Prostate gland (tissue), 2 donors: Measurements from ENCODE around the gene SLC38A1. TPM values are rescaled to one million over a fixed set of nuclear protein-coding genes. Genes with fewer than 3 reads are reported as not detected.

Experiments used
- DNase-seq: peaks from one replicate; pipeline ENCODE4 v3.0.0-alpha.2; 2019; ENCODE audit warnings: low spot score
- H3K27ac ChIP-seq, 2 donors: fragments of 200-600 bp; sonication (generic); 2 replicates each; pipeline ENCODE4 v1.5.1; 2017 to 2019
- H3K27me3 ChIP-seq: fragments of 200-600 bp; sonication (generic); replicated peaks from 2 replicates; pipeline ENCODE4 v1.5.1; 2019; ENCODE audit not compliant: insufficient read depth
- H3K36me3 ChIP-seq, 2 donors: fragments of 200-600 bp; sonication (generic); 1 replicate in 1 of 2; 2 replicates in 1 of 2; pipeline versions ENCODE4 v1.5.1 to v1.8.1; 2017 to 2019
- H3K4me1 ChIP-seq: fragments of 200-600 bp; sonication (generic); replicated peaks from 2 replicates; pipeline ENCODE4 v1.5.1; 2019
- H3K4me3 ChIP-seq, 2 donors: fragments of 200-600 bp; sonication (generic); 2 replicates each; pipeline ENCODE4 v1.5.1; 2017 to 2019
- H3K9me3 ChIP-seq: fragments of 200-600 bp; sonication (generic); 2 replicates; pipeline ENCODE4 v1.5.1; 2017
- POLR2A ChIP-seq: fragments of 450-650 bp; IDR thresholded peaks from one replicate; pipeline ENCODE4 v1.6.1; 2016; ENCODE audit warnings: antibody characterized with exemption, mild to moderate bottlenecking
- POLR2AphosphoS5 ChIP-seq: sonication (generic); formaldehyde crosslinking; IDR thresholded peaks from one replicate; pipeline ENCODE4 v1.6.1; 2017; ENCODE audit warnings: antibody characterized with exemption
- WGBS: methylation state at CpG from one replicate; pipeline ENCODE4 v1.1.5; 2018; 5-methylcytosine and 5-hydroxymethylcytosine counted together
- intact Hi-C: fragments of 100-400 bp; cut with DNase I; formaldehyde crosslinking; loops from one replicate; pipeline ENCODE4 v1.14.2; 2022
- total RNA-seq, 2 donors: library from RNA; depleted of rRNA; stranded (reverse); fragments of >200 nt; gene quantifications; one replicate each; pipeline ENCODE4 v1.1.0, GENCODE V29; 2016
- TF ChIP-seq, protein P1 (sequence below), 4 experiments: fragments of 200-600 bp in 2 of 4; fragments of 450-650 bp in 2 of 4; sonication (generic) in 2 of 4; IDR thresholded peaks; 1 replicate in 3 of 4; 2 replicates in 1 of 4; pipeline ENCODE4 v1.5.1; 2016 to 2019; ENCODE audit warnings: antibody characterized with exemption in 4 of 4, mild to moderate bottlenecking in 2 of 4, moderate library complexity in 2 of 4

Gene SLC38A1
- total RNA-seq, 2 donors from 2014 or later = 24.1 to 45.1 TPM

DNA sequence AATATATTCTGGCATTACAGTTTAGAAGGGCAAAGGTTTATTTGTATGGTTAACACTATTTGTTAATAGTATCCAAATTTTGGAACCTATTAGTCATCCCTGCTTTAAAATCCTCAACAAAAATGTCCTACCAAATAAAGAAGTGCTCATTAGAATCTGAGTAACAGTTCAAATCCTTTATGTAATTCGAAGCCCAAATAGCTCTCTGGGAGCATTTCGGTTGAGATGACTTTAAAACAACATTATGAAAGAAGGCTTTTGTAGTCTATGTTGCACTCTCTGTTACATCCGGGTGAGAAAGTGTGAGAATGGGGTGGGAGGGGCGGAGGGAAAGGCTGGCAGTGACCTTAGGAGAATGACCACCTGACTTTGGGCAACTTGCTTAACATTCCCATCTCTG lies 59.7 kb downstream of the SLC38A1 start:
- Histone ChIP-seq H3K4me3 (no peak overlapping the region), H3K27ac (peak overlapping the region; percentile 8 to 60), H3K4me1 (no peaks in the 10 kb centered on the region), H3K27me3 (no peaks in the 10 kb centered on the region), H3K9me3 (no peaks in the 10 kb centered on the region), H3K36me3 (no peaks in the 10 kb centered on the region)
- intact Hi-C loops = loop anchor here (5.0 kb wide), 1 partner anchor 52 kb away; no protein-coding TSS in a partner anchor
- TF ChIP-seq POLR2A = no peak
- no peak for TF ChIP-seq POLR2AphosphoS5
- TF ChIP-seq, protein P1, sequence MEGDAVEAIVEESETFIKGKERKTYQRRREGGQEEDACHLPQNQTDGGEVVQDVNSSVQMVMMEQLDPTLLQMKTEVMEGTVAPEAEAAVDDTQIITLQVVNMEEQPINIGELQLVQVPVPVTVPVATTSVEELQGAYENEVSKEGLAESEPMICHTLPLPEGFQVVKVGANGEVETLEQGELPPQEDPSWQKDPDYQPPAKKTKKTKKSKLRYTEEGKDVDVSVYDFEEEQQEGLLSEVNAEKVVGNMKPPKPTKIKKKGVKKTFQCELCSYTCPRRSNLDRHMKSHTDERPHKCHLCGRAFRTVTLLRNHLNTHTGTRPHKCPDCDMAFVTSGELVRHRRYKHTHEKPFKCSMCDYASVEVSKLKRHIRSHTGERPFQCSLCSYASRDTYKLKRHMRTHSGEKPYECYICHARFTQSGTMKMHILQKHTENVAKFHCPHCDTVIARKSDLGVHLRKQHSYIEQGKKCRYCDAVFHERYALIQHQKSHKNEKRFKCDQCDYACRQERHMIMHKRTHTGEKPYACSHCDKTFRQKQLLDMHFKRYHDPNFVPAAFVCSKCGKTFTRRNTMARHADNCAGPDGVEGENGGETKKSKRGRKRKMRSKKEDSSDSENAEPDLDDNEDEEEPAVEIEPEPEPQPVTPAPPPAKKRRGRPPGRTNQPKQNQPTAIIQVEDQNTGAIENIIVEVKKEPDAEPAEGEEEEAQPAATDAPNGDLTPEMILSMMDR (IDR thresholded peaks at IDR 0.05) = no peak
- 36% methylated on average over 4 of the region's 4 CpGs for WGBS
- DNase-seq = no peak

GRCh38 chr12:46208370-46208769 lies 60.5 kb downstream of the SLC38A1 start:
- intact Hi-C loops = loop anchor here (5.0 kb wide), 1 partner anchor 51 kb away; no protein-coding TSS in a partner anchor
- Histone ChIP-seq H3K27me3 (no peaks in the 10 kb centered on the region), H3K4me3 (no peak overlapping the region), H3K4me1 (no peaks in the 10 kb centered on the region), H3K36me3 (no peaks in the 10 kb centered on the region), H3K27ac (no peak overlapping the region), H3K9me3 (no peaks in the 10 kb centered on the region)
- DNase-seq = no peak
- no peak for TF ChIP-seq POLR2A

DNA sequence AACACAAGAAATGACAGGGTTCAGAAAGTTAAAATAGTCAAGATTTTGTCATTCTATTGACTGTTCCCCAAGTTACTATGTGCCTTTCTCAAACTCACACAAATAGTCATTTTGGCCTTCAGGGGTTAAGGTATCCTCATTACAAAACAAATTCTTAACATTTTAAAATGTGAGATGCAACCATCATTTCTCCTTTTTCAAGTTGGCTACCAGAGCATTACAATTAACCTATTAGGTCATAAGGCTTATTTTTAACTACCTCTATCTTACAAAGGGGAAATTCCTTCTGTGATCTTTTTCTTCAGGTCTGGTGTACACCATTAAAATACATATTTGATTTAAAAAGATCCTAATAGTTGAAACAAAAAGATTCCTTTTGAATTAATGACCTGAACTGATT lies 61.2 kb downstream of the SLC38A1 start:
- H3K36me3 ChIP-seq = no peaks in the 10 kb centered on the region
- no peaks in the 10 kb centered on the region for H3K27me3 ChIP-seq
- H3K9me3 ChIP-seq = no peaks in the 10 kb centered on the region
- no peak overlapping the region for H3K27ac ChIP-seq
- no peak overlapping the region for H3K4me3 ChIP-seq
- no peak for TF ChIP-seq POLR2AphosphoS5
- no peak for TF ChIP-seq POLR2A
- TF ChIP-seq, protein P1 (IDR thresholded peaks at IDR 0.05) = no peak
- intact Hi-C loops = loop anchor here (2.0 to 5.0 kb wide), 3 partner anchors 50 to 163 kb away; partner anchors contain the start of gene SLC38A1
- no peaks in the 10 kb centered on the region for H3K4me1 ChIP-seq
- DNase-seq = no peak

- 41% methylated on average over 3 of the region's 3 CpGs for WGBS
- H3K27me3 ChIP-seq = no peaks in the 10 kb centered on the region
- no peaks in the 10 kb centered on the region for H3K4me1 ChIP-seq
- intact Hi-C loops = loop anchor here (2.0 to 5.0 kb wide), 3 partner anchors 49 to 164 kb away; partner anchors contain the start of gene SLC38A1
- no peak for DNase-seq
- no peaks in the 10 kb centered on the region for H3K36me3 ChIP-seq
- H3K9me3 ChIP-seq = no peaks in the 10 kb centered on the region
- H3K27ac ChIP-seq = no peak overlapping the region
- no peak overlapping the region for H3K4me3 ChIP-seq
- TF ChIP-seq, protein P1 (IDR thresholded peaks at IDR 0.05) = no peak
- TF ChIP-seq POLR2A (no peak), POLR2AphosphoS5 (no peak)
Measured at GRCh38 chr12:46206471-46206870, 62.4 kb downstream of the SLC38A1 start.

DNA sequence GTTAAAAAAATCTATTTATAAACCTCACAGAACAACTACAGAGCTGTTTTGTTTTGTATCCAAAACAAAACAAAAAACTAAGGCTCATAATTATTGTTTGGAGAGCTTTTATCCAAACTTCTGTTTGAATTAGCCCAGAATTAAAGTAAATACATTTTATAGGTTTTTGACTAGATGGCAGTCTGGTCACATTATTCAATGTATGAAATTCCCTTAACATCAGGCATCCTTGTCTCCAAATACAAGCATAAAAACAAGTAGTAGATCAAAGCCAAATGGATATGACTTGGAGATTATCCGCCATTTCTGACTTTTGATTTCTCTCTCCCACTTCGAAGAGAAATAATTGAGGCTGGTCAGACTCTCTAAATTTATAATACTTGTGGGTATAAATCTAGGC lies 63.5 kb downstream of the SLC38A1 start:
- H3K36me3 ChIP-seq = no peaks in the 10 kb centered on the region
- no peak overlapping the region for H3K4me3 ChIP-seq
- H3K4me1 ChIP-seq = no peaks in the 10 kb centered on the region
- no peak for DNase-seq
- H3K9me3 ChIP-seq = no peaks in the 10 kb centered on the region
- 57% methylated on average over 2 of the region's 2 CpGs for WGBS
- TF ChIP-seq, protein P1 (IDR thresholded peaks at IDR 0.05) = no peak
- no peak for TF ChIP-seq POLR2A
- no peak for TF ChIP-seq POLR2AphosphoS5
- no peak overlapping the region for H3K27ac ChIP-seq
- intact Hi-C loops = loop anchor here (5.0 kb wide), 1 partner anchor 48 kb away; no protein-coding TSS in a partner anchor
- no peaks in the 10 kb centered on the region for H3K27me3 ChIP-seq
